BJ (cell line): ENCODE measurements around the gene CNGA2. TPM values are rescaled to one million over a fixed set of nuclear protein-coding genes. Genes with fewer than 3 reads are reported as not detected.

Source experiments
- CTCF ChIA-PET: fragments of 350-600 bp; formaldehyde crosslinking; extraction: SDS; loops from one replicate; lab custom pipeline; 2021; ENCODE audit warnings: antibody characterized with exemption, inconsistent platforms; lab: Yijun Ruan, JAX
- POLR2A ChIA-PET: fragments of 300-600 bp; sonication (Branson Sonifier 250); formaldehyde crosslinking; extraction: SDS; loops from one replicate; lab custom pipeline; 2021; ENCODE audit warnings: antibody characterized with exemption; lab: Charles Lee
- DNase-seq: peaks from one replicate; pipeline ENCODE4 v3.0.0-alpha.2; 2011; ENCODE audit warnings: low read depth
- H3K27me3 ChIP-seq: 2 replicates; pipeline ENCODE4 v1.6.0; 2011; ENCODE audit warnings: low read length; ENCODE audit not compliant: control insufficient read depth, insufficient read depth
- H3K36me3 ChIP-seq: 2 replicates; pipeline ENCODE4 v1.5.1; 2011; ENCODE audit warnings: low read length; ENCODE audit not compliant: control insufficient read depth, insufficient read depth
- H3K4me3 ChIP-seq: 2 replicates; pipeline ENCODE4 v1.5.1; 2011; ENCODE audit warnings: low read depth, mild to moderate bottlenecking, control low read depth, low read length
- polyA plus RNA-seq: library from polyadenylated mRNA; depleted of rRNA; stranded (reverse); fragments of >200 nt; gene quantifications from 2 replicates; pipeline ENCODE4 v1.2.3, GENCODE V29; 2011
- TF ChIP-seq, protein P1 (sequence below): IDR thresholded peaks from 2 replicates; pipeline ENCODE4 v1.5.1; 2011; ENCODE audit warnings: low read depth, mild to moderate bottlenecking, control low read depth, inconsistent platforms, low read length, moderate library complexity; ENCODE audit not compliant: insufficient read depth

Gene CNGA2
- polyA plus RNA-seq, 1 experiment = not detected

DNA sequence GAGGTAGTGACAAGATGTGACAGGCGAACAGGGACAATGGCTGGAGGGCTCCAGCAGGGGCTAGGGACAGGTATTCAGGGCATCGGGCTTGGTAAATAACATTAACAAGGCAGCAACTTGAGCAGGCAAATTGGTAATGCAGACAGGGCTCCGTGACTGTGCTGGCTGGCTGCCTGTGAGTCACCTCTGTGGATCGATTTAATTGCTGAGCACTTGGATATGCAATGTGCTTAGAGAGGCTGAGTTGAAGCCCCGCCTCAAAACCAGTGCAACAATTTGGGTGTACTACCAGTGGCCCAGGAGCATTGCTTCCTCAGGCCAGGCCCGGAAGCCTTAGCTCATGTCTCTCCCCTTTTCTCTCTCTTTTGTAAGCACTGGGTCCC, 19.5 kb downstream of the CNGA2 start:
- Histone ChIP-seq H3K36me3 (no peaks in the 10 kb centered on the region), H3K4me3 (no peak overlapping the region), H3K27me3 (no peaks in the 10 kb centered on the region; the same call in 1 of the 2 replicates)
- DNase-seq = peak; percentile 51
- CTCF ChIA-PET = interaction anchor here (0.6 to 10.4 kb wide), 20 partner anchors 13 to 1067 kb away, joined by 3 to 140 read pairs (median 5); no protein-coding TSS in a partner anchor
- TF ChIP-seq, protein P1, sequence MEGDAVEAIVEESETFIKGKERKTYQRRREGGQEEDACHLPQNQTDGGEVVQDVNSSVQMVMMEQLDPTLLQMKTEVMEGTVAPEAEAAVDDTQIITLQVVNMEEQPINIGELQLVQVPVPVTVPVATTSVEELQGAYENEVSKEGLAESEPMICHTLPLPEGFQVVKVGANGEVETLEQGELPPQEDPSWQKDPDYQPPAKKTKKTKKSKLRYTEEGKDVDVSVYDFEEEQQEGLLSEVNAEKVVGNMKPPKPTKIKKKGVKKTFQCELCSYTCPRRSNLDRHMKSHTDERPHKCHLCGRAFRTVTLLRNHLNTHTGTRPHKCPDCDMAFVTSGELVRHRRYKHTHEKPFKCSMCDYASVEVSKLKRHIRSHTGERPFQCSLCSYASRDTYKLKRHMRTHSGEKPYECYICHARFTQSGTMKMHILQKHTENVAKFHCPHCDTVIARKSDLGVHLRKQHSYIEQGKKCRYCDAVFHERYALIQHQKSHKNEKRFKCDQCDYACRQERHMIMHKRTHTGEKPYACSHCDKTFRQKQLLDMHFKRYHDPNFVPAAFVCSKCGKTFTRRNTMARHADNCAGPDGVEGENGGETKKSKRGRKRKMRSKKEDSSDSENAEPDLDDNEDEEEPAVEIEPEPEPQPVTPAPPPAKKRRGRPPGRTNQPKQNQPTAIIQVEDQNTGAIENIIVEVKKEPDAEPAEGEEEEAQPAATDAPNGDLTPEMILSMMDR = no peak
- POLR2A ChIA-PET = no interaction called here

DNA sequence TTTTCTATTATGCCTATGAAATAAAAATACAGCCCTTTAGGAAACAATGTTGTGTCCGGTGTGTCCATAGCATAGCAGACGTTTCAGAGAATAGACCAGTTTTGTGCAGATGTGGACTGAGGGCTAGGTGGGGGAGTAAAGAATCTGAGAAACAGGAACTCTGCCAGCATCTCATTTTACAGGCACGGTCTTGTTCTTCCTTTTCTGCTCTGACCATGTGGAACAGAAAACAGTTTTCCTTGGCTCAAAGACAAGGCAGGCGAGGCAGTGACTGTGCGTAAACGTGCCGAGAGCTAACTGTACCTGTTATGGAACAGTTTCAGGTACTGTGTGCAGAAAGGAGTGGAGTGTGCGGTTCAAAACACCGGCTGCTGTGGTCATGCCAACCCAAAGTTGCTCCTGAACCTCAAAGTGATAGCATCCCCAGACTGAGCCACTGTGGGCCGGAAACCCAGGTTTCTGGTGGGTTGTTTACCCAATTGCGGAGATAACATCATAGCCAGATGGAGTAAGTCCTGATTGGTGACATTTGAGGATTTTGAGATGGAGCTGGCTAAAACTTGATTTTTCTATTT, 20.2 kb downstream of the CNGA2 start:
- ChIA-PET CTCF (interaction anchor here (10.4 kb wide), 1 partner anchor 875 kb away, joined by 140 read pairs; no protein-coding TSS in a partner anchor), POLR2A (no interaction called here)
- TF ChIP-seq, protein P1 = no peak
- no peaks in the 10 kb centered on the region; the same call in 1 of the 2 replicates for H3K27me3 ChIP-seq
- H3K4me3 ChIP-seq = no peak overlapping the region
- no peak for DNase-seq
- H3K36me3 ChIP-seq = no peaks in the 10 kb centered on the region

DNA sequence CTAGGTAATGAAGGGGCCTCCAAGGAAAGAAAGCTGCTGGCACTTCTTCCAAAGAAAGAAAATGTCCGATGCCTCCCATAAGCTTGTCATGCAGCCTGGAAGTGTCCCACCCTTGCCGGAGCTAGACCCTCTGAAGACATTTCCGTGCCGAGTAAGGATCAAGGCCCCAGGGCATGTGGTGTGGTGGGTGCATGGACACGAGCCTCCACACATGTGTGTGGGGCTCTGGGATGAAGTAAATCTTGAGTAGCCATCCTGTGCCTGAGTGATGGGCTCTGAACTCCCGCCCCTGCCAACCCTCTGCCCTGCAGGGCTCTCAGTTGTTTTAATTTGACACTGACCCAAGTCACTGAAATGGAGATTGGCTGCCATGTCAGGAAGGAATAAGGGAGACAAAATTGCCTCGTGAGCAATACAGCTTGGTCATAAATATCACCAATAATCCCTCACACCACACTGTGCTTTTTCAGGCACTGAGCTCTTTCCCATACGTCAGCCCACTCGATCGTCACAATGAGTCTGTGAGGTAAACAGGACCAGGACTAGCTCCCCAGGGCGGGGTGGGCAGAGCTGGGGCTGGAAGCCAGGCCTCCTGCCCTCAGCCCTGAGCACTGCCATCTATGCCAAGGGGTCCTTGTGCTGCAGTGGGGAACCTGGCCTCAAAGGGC, 24.6 kb downstream of the CNGA2 start:
- TF ChIP-seq, protein P1 = no peak
- Histone ChIP-seq H3K36me3 (no peaks in the 10 kb centered on the region), H3K4me3 (no peak overlapping the region), H3K27me3 (no peaks in the 10 kb centered on the region)
- ChIA-PET CTCF (no interaction called here), POLR2A (no interaction called here)
- DNase-seq = no peak

DNA sequence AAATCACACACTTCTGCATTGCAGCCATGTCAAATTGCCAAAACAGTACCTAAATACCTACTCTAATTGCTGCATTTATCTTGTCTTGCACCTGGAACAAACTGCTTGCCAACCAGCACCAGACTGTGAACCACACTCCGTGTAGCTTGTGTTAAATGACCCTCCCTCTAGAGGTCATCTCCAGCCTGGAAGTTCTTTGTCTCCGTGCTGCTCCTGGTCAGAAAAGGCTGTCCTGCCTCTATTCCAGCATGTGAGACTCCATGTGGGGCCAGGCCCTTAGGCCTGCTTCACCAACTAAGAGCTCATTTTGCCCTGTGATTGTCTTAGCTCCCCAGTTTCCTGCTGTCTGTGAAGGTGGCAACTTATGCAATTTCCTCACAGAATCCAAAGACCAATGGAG, 28.3 kb downstream of the CNGA2 start:
- ChIA-PET CTCF (no interaction called here), POLR2A (no interaction called here)
- H3K36me3 ChIP-seq = no peaks in the 10 kb centered on the region
- TF ChIP-seq, protein P1 = no peak
- H3K4me3 ChIP-seq = no peak overlapping the region
- no peaks in the 10 kb centered on the region for H3K27me3 ChIP-seq
- no peak for DNase-seq

DNA sequence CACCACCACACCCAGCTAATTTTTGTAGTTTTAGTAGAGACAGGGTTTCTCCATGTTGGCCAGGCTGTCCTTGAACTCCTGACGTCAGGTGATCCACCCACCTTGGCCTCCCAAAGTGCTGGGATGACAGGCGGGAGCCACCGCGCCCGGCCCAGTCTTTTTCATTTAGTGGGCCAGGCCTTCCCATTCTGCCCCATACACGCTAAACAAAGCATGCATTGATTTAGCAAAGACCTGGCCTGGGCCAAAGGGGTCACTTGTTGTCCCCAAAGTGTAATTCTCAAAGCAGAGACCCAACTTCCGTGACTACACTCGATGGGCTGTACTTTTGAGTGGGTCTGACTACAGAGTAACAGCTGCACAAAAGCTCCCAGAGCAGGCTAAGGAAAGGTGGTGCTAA, 29.2 kb downstream of the CNGA2 start:
- no peaks in the 10 kb centered on the region for H3K27me3 ChIP-seq
- ChIA-PET CTCF (interaction anchor here (1.6 kb wide), 1 partner anchor 11 kb away, joined by 4 read pairs; no protein-coding TSS in a partner anchor), POLR2A (no interaction called here)
- TF ChIP-seq, protein P1 = no peak
- DNase-seq = no peak
- no peaks in the 10 kb centered on the region for H3K36me3 ChIP-seq
- no peak overlapping the region for H3K4me3 ChIP-seq
